Liver (tissue), 3 donors: ENCODE data around the gene SLC11A1.

Experiments
- CTCF ChIP-seq: fragments of 150-350 bp; IDR thresholded peaks from 2 replicates; pipeline ENCODE4 v1.5.1; 2017; ENCODE audit warnings: improper control_type of control experiment, low read depth, low read length; ENCODE audit not compliant: missing input control
- EGR1 ChIP-seq, 2 donors: IDR thresholded peaks; 2 replicates each; pipeline ENCODE4 v1.6.1; 2016 to 2018; ENCODE audit warnings: antibody characterized with exemption in 2 of 2, low read depth in 2 of 2
- FOXA2 ChIP-seq: IDR thresholded peaks from 2 replicates; pipeline ENCODE4 v1.6.1; 2016; ENCODE audit warnings: antibody characterized with exemption
- GABPA ChIP-seq, 2 donors: IDR thresholded peaks in 1 of 2; conservative IDR thresholded peaks in 1 of 2; 2 replicates each; pipeline ENCODE4 v1.6.1; 2016; ENCODE audit warnings: antibody characterized with exemption in 2 of 2, mild to moderate bottlenecking in 1 of 2, moderate library complexity in 1 of 2
- HNF4G ChIP-seq: IDR thresholded peaks from 2 replicates; pipeline ENCODE4 v1.6.1; 2016; ENCODE audit warnings: antibody characterized with exemption
- JUND ChIP-seq, 2 donors: IDR thresholded peaks; 2 replicates each; pipeline ENCODE4 v1.6.1; 2016; ENCODE audit warnings: antibody characterized with exemption in 2 of 2
- MAX ChIP-seq: IDR thresholded peaks from 2 replicates; pipeline ENCODE4 v1.6.1; 2016; ENCODE audit warnings: antibody characterized with exemption
- RAD21 ChIP-seq, 2 donors: IDR thresholded peaks; 2 replicates each; pipeline ENCODE4 v1.6.1; 2016; ENCODE audit warnings: antibody characterized with exemption in 2 of 2, mild to moderate bottlenecking in 2 of 2
- REST ChIP-seq: IDR thresholded peaks from 2 replicates; pipeline ENCODE4 v1.6.1; 2016; ENCODE audit warnings: antibody characterized with exemption, mild to moderate bottlenecking
- RXRA ChIP-seq, 2 donors: IDR thresholded peaks; 2 replicates each; pipeline ENCODE4 v1.6.1; 2017 to 2018; ENCODE audit warnings: antibody characterized with exemption in 2 of 2, mild to moderate bottlenecking in 1 of 2
- SP1 ChIP-seq: IDR thresholded peaks from 2 replicates; pipeline ENCODE4 v1.6.1; 2018; ENCODE audit warnings: antibody characterized with exemption, mild to moderate bottlenecking
- TAF1 ChIP-seq: conservative IDR thresholded peaks from 2 replicates; pipeline ENCODE4 v1.6.1; 2016; ENCODE audit warnings: antibody characterized with exemption, mild to moderate bottlenecking
- YY1 ChIP-seq: IDR thresholded peaks from 2 replicates; pipeline ENCODE4 v1.6.1; 2016; ENCODE audit warnings: antibody characterized with exemption, mild to moderate bottlenecking
- donor health status: healthy.
- donor health status: healthy.

- TF ChIP-seq CTCF: no peak
- no peak for TF ChIP-seq REST
- no peak for TF ChIP-seq FOXA2
- no peak for TF ChIP-seq EGR1 (IDR thresholded peaks at IDR 0.05; ENCODE audit: low read depth in 2 of 2)
- TF ChIP-seq MAX: no peak
- TF ChIP-seq GABPA (IDR thresholded peaks at IDR 0.05 in 1 of 2, conservative IDR thresholded peaks at IDR 0.05 in 1 of 2): no peak
- TF ChIP-seq JUND (IDR thresholded peaks at IDR 0.05): no peak
- no peak for TF ChIP-seq RXRA (IDR thresholded peaks at IDR 0.05)
- no peak for TF ChIP-seq SP1
- peak; percentile 23 for TF ChIP-seq TAF1
- no peak for TF ChIP-seq HNF4G
- no peak for TF ChIP-seq RAD21 (IDR thresholded peaks at IDR 0.05)
- no peak for TF ChIP-seq YY1
Measured at GRCh38 chr2:218400167-218400929, 18.3 kb downstream of the SLC11A1 start.
